Vagina (tissue), 2 donors: ENCODE measurements around the gene TNS1. TPM values are rescaled to one million over a fixed set of nuclear protein-coding genes. Genes with fewer than 3 reads are reported as not detected.

ENCODE experiments used
- DNase-seq, 2 donors: peaks; one replicate each; pipeline ENCODE4 v3.0.0-alpha.2; 2017; ENCODE audit errors: extremely low spot score in 2 of 2
- H3K27ac ChIP-seq: fragments of 200-600 bp; sonication (generic); one replicate; pipeline ENCODE4 v1.5.1; 2019
- H3K27me3 ChIP-seq: fragments of 200-600 bp; sonication (generic); one replicate; pipeline ENCODE4 v1.5.1; 2019
- H3K36me3 ChIP-seq, 2 donors: fragments of 200-600 bp; sonication (generic); one replicate each; pipeline ENCODE4 v1.5.1; 2017 to 2019
- H3K4me1 ChIP-seq: fragments of 200-600 bp; sonication (generic); one replicate; pipeline ENCODE4 v1.5.1; 2019
- H3K4me3 ChIP-seq, 2 donors: fragments of 200-600 bp; sonication (generic); 1 replicate in 1 of 2; 2 replicates in 1 of 2; pipeline ENCODE4 v1.5.1; 2016 to 2019
- H3K9me3 ChIP-seq: fragments of 200-600 bp; sonication (generic); one replicate; pipeline ENCODE4 v1.5.1; 2019
- CTCF ChIP-seq, 3 experiments: fragments of 450-650 bp in 2 of 3; fragments of 200-600 bp in 1 of 3; sonication (generic) in 1 of 3; IDR thresholded peaks; one replicate each; pipeline ENCODE4 v1.5.1; 2017 to 2019; ENCODE audit warnings: antibody characterized with exemption in 3 of 3, mild to moderate bottlenecking in 2 of 3, moderate library complexity in 2 of 3
- POLR2A ChIP-seq, 2 donors: fragments of 450-650 bp; IDR thresholded peaks; one replicate each; pipeline ENCODE4 v1.6.1; 2017; ENCODE audit warnings: antibody characterized with exemption in 2 of 2, mild to moderate bottlenecking in 2 of 2, moderate library complexity in 2 of 2
- POLR2AphosphoS5 ChIP-seq, 2 donors: sonication (generic); formaldehyde crosslinking; IDR thresholded peaks; one replicate each; pipeline ENCODE4 v1.9.0; 2017; ENCODE audit warnings: antibody characterized with exemption in 2 of 2, mild to moderate bottlenecking in 2 of 2, low read depth in 1 of 2; ENCODE audit not compliant: insufficient read depth in 1 of 2
- intact Hi-C: fragments of 100-400 bp; cut with DNase I; formaldehyde crosslinking; loops from one replicate; pipeline ENCODE4 v1.15.1; 2023
- total RNA-seq: library from RNA; depleted of rRNA; stranded (reverse); fragments of >200 nt; gene quantifications from one replicate; pipeline ENCODE4 v1.2.3, GENCODE V29; 2016

Gene TNS1
- total RNA-seq, 1 donor from 2014 or later, result 216 TPM

- no peak overlapping the region for H3K27ac ChIP-seq
- H3K9me3 ChIP-seq, result no peaks in the 10 kb centered on the region
- H3K27me3 ChIP-seq, result no peaks in the 10 kb centered on the region
- DNase-seq, result no peak
- peaks cover 0 to 15% of the 10 kb centered on the region in 2 donors for H3K36me3 ChIP-seq
- no peak overlapping the region for H3K4me3 ChIP-seq
- H3K4me1 ChIP-seq, result peaks cover 51% of the 10 kb centered on the region
- intact Hi-C loops, result no loop called here
- no peak for TF ChIP-seq CTCF (IDR thresholded peaks at IDR 0.05)
- no peak for TF ChIP-seq POLR2A (IDR thresholded peaks at IDR 0.05)
- no peak for TF ChIP-seq POLR2AphosphoS5 (IDR thresholded peaks at IDR 0.05; ENCODE audit: insufficient read depth in 1 of 2, low read depth in 1 of 2)
Measured at GRCh38 chr2:217823626-217824025, 179.2 kb downstream of the TNS1 start.

- peaks cover 47% of the 10 kb centered on the region for H3K4me1 ChIP-seq
Measured at GRCh38 chr2:217822296-217823252, 180.2 kb downstream of the TNS1 start.

GRCh38 chr2:217821536-217822147 lies 181.2 kb downstream of the TNS1 start:
- H3K27me3 ChIP-seq, result no peaks in the 10 kb centered on the region
- H3K4me1 ChIP-seq, result peaks cover 45% of the 10 kb centered on the region
- H3K36me3 ChIP-seq, result peaks cover 0 to 29% of the 10 kb centered on the region in 2 donors
- H3K4me3 ChIP-seq, result no peak overlapping the region
- no peak for DNase-seq
- intact Hi-C loops, result no loop called here
- TF ChIP-seq POLR2AphosphoS5 (IDR thresholded peaks at IDR 0.05; ENCODE audit: insufficient read depth in 1 of 2, low read depth in 1 of 2) (no peak), POLR2A (IDR thresholded peaks at IDR 0.05) (no peak), CTCF (IDR thresholded peaks at IDR 0.05) (no peak)
- H3K9me3 ChIP-seq, result no peaks in the 10 kb centered on the region
- no peak overlapping the region for H3K27ac ChIP-seq

More at GRCh38 chr2:217822296-217823252, 180.2 kb downstream of the TNS1 start:
- TF ChIP-seq POLR2AphosphoS5 (IDR thresholded peaks at IDR 0.05; ENCODE audit: insufficient read depth in 1 of 2, low read depth in 1 of 2) (no peak), POLR2A (IDR thresholded peaks at IDR 0.05) (no peak), CTCF (IDR thresholded peaks at IDR 0.05) (no peak)
- Histone ChIP-seq H3K9me3 (no peaks in the 10 kb centered on the region), H3K27ac (no peak overlapping the region), H3K4me3 (no peak overlapping the region), H3K27me3 (no peaks in the 10 kb centered on the region), H3K36me3 (peaks cover 0 to 22% of the 10 kb centered on the region in 2 donors)
- DNase-seq, result no peak
- intact Hi-C loops, result no loop called here

- H3K36me3 ChIP-seq, result peaks cover 0 to 36% of the 10 kb centered on the region in 2 donors
- no peak for TF ChIP-seq POLR2A (IDR thresholded peaks at IDR 0.05)
- TF ChIP-seq POLR2AphosphoS5 (IDR thresholded peaks at IDR 0.05; ENCODE audit: insufficient read depth in 1 of 2, low read depth in 1 of 2), result no peak
- TF ChIP-seq CTCF (IDR thresholded peaks at IDR 0.05), result no peak
- H3K4me1 ChIP-seq, result peaks cover 48% of the 10 kb centered on the region
- no peak for DNase-seq
- H3K27me3 ChIP-seq, result no peaks in the 10 kb centered on the region
- H3K27ac ChIP-seq, result no peak overlapping the region
- no peak overlapping the region for H3K4me3 ChIP-seq
- H3K9me3 ChIP-seq, result no peaks in the 10 kb centered on the region
- intact Hi-C loops, result no loop called here
Measured at GRCh38 chr2:217820904-217821303, 181.9 kb downstream of the TNS1 start.
